Activated naive CD8-positive, alpha-beta T cell (primary cell): ENCODE results near the gene GPX4.

Source experiments
- H3K27ac Mint-ChIP-seq: one replicate; pipeline ENCODE4 v1.8.0; 2021; ENCODE audit warnings: mixed read lengths
- H3K27me3 Mint-ChIP-seq: one replicate; pipeline ENCODE4 v1.8.0; 2021; ENCODE audit warnings: mixed read lengths
- H3K36me3 Mint-ChIP-seq: one replicate; pipeline ENCODE4 v1.8.0; 2021; ENCODE audit warnings: mixed read lengths
- H3K4me1 Mint-ChIP-seq: one replicate; pipeline ENCODE4 v1.8.0; 2021; ENCODE audit warnings: low read depth, mixed read lengths
- H3K4me3 Mint-ChIP-seq: one replicate; pipeline ENCODE4 v1.8.0; 2021; ENCODE audit warnings: mild to moderate bottlenecking, mixed read lengths
- H3K9me3 Mint-ChIP-seq: one replicate; pipeline ENCODE4 v1.8.0; 2021; ENCODE audit warnings: low read depth, mixed read lengths

The GPX4 gene

DNA sequence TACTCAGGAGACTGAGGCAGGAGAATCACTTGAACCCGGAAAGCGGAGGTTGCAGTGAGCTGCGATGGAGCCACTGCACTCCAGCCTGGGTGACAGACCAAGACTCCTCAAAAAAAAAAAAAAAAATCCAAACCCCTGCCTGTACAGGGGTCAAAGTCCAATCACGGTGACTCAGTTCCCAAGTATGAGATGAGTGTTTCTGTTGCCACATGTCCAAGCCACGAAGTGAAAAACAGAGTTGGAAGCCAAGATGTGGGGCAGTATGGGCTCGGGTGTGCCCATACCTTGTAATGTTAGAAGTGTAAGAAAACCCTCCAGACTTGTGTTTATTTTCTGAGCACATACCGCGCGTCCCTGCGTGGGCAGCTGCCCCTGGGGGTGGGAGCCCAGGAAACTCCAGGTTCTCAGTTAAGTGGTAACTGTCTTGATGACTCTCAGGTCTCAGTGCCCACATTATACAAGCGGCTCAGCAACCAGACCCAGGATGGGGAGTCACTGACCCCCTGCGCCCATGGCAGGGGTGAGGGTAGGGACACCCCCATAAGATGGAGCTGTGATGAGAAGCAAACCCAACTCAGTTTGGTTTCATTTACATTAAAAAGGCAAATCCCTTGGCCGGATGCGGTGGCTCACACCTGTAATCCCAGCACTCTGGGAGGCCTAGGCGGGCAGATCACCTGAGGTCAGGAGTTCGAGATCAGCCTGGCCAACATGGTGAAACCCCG is 1.2 kb upstream of the GPX4 start:
- Mint-ChIP-seq H3K27me3 (no peaks in the 10 kb centered on the region), H3K36me3 (no peaks in the 10 kb centered on the region), H3K9me3 (no peaks in the 10 kb centered on the region), H3K4me3 (peak overlapping the region; percentile 73), H3K27ac (peak overlapping the region; percentile 84), H3K4me1 (peaks cover 46% of the 10 kb centered on the region)

GRCh38 chr19:1103132-1103707 is 574 bp upstream of the GPX4 start:
- Mint-ChIP-seq H3K4me3 (peak overlapping the region; percentile 73), H3K27ac (peak overlapping the region; percentile 90), H3K27me3 (no peaks in the 10 kb centered on the region), H3K9me3 (no peaks in the 10 kb centered on the region), H3K4me1 (peaks cover 43% of the 10 kb centered on the region), H3K36me3 (no peaks in the 10 kb centered on the region)

GRCh38 chr19:1104311-1105007 is 665 bp downstream of the GPX4 start:
- peaks cover 33% of the 10 kb centered on the region for H3K4me1 Mint-ChIP-seq
- H3K4me3 Mint-ChIP-seq, result peak overlapping the region; percentile 76
- no peaks in the 10 kb centered on the region for H3K9me3 Mint-ChIP-seq
- H3K27me3 Mint-ChIP-seq, result no peaks in the 10 kb centered on the region
- no peaks in the 10 kb centered on the region for H3K36me3 Mint-ChIP-seq
- H3K27ac Mint-ChIP-seq, result peak overlapping the region; percentile 46

DNA sequence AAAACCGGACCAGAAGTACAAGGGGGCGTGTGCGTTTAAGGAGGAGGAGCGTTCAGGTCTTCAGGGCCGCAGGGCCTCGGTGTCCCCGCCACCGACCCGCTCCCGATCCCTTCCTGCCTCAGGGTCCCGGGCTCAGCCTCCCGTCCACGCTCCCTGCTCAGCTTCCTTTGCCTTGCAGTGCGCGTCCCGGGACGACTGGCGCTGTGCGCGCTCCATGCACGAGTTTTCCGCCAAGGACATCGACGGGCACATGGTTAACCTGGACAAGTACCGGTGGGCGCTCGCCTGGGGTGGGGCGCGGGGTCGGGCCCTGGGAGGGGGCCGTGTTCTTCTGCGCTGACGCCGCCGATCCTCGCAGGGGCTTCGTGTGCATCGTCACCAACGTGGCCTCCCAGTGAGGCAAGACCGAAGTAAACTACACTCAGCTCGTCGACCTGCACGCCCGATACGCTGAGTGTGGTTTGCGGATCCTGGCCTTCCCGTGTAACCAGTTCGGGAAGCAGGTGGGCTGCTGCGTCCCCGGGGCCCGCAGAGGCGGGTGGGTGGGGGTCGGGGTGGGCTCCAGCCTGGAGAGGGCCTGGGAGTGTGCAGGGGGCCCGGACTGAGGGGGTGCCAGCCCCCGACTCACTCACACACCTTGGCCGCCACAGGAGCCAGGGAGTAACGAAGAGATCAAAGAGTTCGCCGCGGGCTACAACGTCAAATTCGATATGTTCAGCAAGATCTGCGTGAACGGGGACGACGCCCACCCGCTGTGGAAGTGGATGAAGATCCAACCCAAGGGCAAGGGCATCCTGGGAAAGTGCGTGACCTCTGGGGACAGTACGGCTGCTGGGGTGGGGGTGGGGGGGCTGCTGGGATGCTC is 1.4 kb downstream of the GPX4 start:
- Mint-ChIP-seq H3K4me1 (peaks cover 26% of the 10 kb centered on the region), H3K36me3 (no peaks in the 10 kb centered on the region), H3K4me3 (peak overlapping the region; percentile 76), H3K27ac (peak overlapping the region; percentile 54), H3K9me3 (no peaks in the 10 kb centered on the region), H3K27me3 (no peaks in the 10 kb centered on the region)

DNA sequence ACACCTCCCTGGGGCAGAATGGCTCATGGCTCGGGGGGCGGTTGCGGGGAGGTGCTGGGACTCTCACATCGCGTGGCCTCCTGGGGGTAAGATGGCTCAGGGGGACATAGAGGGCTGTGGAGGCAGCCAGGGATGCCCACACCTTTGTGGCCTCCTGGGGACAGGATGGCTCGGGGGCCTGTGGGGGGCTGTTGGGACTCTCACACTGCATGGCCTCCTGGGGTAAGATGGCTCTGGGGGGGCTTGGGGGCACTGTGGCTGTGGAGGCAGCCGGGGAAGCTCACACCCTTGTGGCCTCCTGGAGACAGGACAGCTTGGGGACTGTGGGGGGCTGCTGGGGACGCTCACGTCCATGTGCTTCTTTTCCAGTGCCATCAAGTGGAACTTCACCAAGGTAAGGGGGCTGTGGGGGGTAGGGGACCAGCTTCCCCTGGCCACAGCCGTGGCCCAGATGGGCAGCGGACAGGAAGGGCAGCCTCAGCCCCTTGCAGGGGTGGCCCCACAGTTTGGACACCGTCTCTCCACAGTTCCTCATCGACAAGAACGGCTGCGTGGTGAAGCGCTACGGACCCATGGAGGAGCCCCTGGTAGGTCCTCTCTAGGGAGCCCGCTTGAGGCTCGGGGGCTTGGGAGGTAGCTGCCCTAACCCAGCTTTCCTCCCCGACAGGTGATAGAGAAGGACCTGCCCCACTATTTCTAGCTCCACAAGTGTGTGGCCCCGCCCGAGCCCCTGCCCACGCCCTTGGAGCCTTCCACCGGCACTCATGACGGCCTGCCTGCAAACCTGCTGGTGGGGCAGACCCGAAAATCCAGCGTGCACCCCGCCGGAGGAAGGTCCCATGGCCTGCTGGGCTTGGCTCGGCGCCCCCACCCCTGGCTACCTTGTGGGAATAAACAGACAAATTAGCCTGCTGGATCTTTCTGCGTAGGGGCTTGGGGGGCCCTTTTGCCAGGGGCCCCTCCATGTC is 2.4 kb downstream of the GPX4 start:
- no peaks in the 10 kb centered on the region for H3K36me3 Mint-ChIP-seq
- peaks cover 24% of the 10 kb centered on the region for H3K4me1 Mint-ChIP-seq
- peak overlapping the region; percentile 40 for H3K4me3 Mint-ChIP-seq
- H3K27ac Mint-ChIP-seq, result no peak overlapping the region
- H3K27me3 Mint-ChIP-seq, result no peaks in the 10 kb centered on the region
- H3K9me3 Mint-ChIP-seq, result no peaks in the 10 kb centered on the region

GRCh38 chr19:1106841-1107660 is 3.3 kb downstream of the GPX4 start:
- no peaks in the 10 kb centered on the region for H3K27me3 Mint-ChIP-seq
- no peaks in the 10 kb centered on the region for H3K9me3 Mint-ChIP-seq
- no peak overlapping the region for H3K27ac Mint-ChIP-seq
- H3K4me3 Mint-ChIP-seq, result no peak overlapping the region
- H3K4me1 Mint-ChIP-seq, result peaks cover 15% of the 10 kb centered on the region
- no peaks in the 10 kb centered on the region for H3K36me3 Mint-ChIP-seq

DNA sequence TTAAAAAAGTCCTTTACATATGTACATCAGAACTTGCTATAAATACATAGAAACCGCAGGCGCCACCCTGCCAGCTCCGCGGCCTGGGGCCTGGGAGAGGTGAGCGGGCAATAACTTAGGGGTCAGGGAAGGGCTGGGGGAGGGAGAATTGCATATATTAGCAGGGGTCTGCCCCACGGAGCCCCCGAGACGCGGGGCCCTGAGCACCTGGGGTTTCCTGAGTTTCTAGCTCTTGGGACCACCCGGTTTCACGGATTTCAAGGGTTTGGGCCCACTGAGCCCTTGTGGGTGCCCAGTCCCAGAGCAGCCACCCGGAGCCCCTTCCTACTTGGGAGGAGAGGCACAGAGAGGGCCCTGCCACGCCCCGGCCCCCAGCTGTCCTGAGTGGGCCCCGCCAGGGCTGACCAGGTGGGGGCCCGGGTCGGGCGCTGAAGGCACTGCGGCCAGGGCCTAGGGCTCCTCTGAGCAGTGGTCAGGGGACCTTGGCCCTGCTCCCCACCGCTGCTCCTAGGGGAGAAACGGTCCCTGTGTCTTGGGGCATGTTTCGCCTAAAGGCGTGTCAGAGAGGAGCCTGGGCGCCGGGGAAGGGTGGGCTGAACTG is 4.0 kb downstream of the GPX4 start:
- Mint-ChIP-seq H3K27ac (no peak overlapping the region), H3K4me3 (no peak overlapping the region), H3K27me3 (no peaks in the 10 kb centered on the region), H3K36me3 (no peaks in the 10 kb centered on the region), H3K4me1 (peaks cover 11% of the 10 kb centered on the region), H3K9me3 (no peaks in the 10 kb centered on the region)

DNA sequence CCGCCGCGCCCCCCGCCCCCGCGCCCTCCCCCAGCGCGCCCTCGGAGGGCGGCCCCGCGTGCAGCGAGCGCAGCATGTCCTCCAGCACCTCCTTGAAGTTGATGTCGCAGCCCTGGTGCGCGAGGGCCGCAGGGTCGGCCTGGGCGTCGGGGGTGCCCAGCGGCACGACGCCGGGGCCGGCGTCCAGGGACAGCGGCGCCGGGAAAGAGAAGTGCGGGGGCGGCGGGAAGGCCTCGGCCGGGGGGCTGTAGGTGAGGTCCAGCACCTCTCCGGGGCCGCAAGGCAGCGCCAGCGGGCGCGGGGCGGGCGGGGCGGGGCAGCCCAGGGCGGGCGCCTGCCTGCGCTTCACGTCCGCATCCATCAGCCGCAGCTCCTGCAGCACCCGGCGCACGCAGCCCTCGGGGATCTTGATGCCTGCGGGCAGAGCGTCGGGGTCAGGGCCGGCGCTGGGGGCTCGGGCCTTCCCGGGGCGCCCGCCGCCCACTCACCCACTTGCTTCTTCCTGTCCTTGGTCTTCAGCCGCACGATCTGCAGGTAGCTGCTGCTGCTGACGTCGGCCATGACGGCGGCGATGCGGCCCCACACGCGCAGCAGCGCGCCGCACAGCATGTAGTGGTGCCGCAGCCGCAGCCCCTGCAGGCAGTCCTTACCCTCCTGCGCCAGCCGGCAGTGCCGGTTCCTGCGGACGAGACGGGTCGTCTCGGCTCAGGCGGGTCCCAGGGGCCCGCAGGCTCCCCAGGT is 4.7 kb downstream of the GPX4 start:
- Mint-ChIP-seq H3K27me3 (no peaks in the 10 kb centered on the region), H3K9me3 (no peaks in the 10 kb centered on the region), H3K36me3 (no peaks in the 10 kb centered on the region), H3K4me3 (no peak overlapping the region), H3K4me1 (peaks cover 4% of the 10 kb centered on the region), H3K27ac (no peak overlapping the region)

GRCh38 chr19:1109032-1109551 is 5.3 kb downstream of the GPX4 start:
- Mint-ChIP-seq H3K9me3 (no peaks in the 10 kb centered on the region), H3K4me1 (peaks cover 2% of the 10 kb centered on the region), H3K27me3 (no peaks in the 10 kb centered on the region), H3K27ac (no peak overlapping the region), H3K36me3 (no peaks in the 10 kb centered on the region), H3K4me3 (no peak overlapping the region)

GRCh38 chr19:1109697-1110671 is 6.2 kb downstream of the GPX4 start:
- Mint-ChIP-seq H3K4me1 (peaks cover 2% of the 10 kb centered on the region), H3K27me3 (no peaks in the 10 kb centered on the region), H3K4me3 (no peak overlapping the region), H3K27ac (no peak overlapping the region), H3K36me3 (no peaks in the 10 kb centered on the region), H3K9me3 (no peaks in the 10 kb centered on the region)

GRCh38 chr19:1110809-1111640 is 7.2 kb downstream of the GPX4 start:
- H3K27ac Mint-ChIP-seq, result no peak overlapping the region
- H3K36me3 Mint-ChIP-seq, result no peaks in the 10 kb centered on the region
- H3K4me1 Mint-ChIP-seq, result no peaks in the 10 kb centered on the region

More at GRCh38 chr19:1110809-1111640, 7.2 kb downstream of the GPX4 start:
- no peaks in the 10 kb centered on the region for H3K9me3 Mint-ChIP-seq
- H3K27me3 Mint-ChIP-seq, result no peaks in the 10 kb centered on the region
- H3K4me3 Mint-ChIP-seq, result no peak overlapping the region
